ENCODE data around the gene SAP30.

DNA sequence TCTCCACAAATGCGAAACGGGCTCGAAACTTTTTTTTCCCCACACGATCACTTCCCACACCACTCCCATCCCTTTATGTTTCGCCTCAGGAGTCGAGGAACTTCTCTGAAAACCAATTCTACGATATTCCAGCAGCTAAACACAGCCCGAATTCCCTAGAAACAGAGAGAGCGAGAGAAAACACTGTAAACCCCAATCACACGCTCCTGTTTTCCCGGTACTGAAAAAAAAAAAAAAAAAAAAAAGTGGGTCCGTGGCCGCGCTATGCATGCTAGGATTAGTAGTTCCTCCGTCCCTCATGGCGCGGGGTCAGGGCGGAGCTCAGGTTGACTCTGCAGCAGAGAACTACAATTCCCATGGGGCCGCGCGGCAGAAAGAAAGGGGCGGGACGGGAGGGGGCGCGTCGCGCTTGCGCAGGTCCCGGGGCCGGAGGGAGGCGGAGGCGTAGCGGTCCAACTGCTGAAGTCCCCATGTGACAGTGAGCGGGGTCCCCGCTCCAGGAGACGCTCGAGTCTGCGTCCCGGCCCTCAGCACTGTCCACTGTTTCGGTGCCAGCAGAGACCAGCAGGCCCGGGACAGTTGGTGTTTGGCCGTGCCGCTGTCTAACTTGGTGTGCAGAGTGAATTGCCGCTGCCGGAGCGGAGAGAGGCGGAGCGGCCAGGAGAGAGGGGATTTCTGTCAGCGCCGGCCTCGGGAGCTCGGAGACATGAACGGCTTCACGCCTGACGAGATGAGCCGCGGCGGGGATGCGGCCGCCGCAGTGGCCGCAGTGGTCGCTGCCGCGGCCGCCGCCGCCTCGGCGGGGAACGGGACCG, at the start of gene SAP30:
- TF ChIP-seq, protein P1, sequence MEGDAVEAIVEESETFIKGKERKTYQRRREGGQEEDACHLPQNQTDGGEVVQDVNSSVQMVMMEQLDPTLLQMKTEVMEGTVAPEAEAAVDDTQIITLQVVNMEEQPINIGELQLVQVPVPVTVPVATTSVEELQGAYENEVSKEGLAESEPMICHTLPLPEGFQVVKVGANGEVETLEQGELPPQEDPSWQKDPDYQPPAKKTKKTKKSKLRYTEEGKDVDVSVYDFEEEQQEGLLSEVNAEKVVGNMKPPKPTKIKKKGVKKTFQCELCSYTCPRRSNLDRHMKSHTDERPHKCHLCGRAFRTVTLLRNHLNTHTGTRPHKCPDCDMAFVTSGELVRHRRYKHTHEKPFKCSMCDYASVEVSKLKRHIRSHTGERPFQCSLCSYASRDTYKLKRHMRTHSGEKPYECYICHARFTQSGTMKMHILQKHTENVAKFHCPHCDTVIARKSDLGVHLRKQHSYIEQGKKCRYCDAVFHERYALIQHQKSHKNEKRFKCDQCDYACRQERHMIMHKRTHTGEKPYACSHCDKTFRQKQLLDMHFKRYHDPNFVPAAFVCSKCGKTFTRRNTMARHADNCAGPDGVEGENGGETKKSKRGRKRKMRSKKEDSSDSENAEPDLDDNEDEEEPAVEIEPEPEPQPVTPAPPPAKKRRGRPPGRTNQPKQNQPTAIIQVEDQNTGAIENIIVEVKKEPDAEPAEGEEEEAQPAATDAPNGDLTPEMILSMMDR (IDR thresholded peaks at IDR 0.05; ENCODE audit: low read length), result no peak
- no peak for TF ChIP-seq EZH2 (IDR thresholded peaks at IDR 0.05; ENCODE audit: borderline replicate concordance, low read length)

All from OCI-LY1 (cell line).